ENCODE measurements around the gene PARD3B.

Gene PARD3B

GRCh38 chr2:205280596-205281236 is 735.4 kb downstream of the PARD3B start:
- Histone ChIP-seq H3K4me3 (ENCODE audit: low read length) (no peak overlapping the region), H3K4me1 (ENCODE audit: control insufficient read depth, low read depth, low read length) (peaks cover 26% of the 10 kb centered on the region), H3K9ac (ENCODE audit: low read length) (no peak overlapping the region), H3K9me3 (ENCODE audit: control insufficient read depth, low read depth, low read length) (no peaks in the 10 kb centered on the region), H3K36me3 (ENCODE audit: control insufficient read depth, low read depth, low read length) (no peaks in the 10 kb centered on the region), H3K27ac (ENCODE audit: low read length) (no peak overlapping the region), H3K27me3 (ENCODE audit: control insufficient read depth, insufficient read depth, low read length) (no peaks in the 10 kb centered on the region)

GRCh38 chr2:205283736-205284270 is 738.5 kb downstream of the PARD3B start:
- Histone ChIP-seq H3K9ac (ENCODE audit: low read length) (no peak overlapping the region), H3K27me3 (ENCODE audit: control insufficient read depth, insufficient read depth, low read length) (no peaks in the 10 kb centered on the region), H3K4me3 (ENCODE audit: low read length) (no peak overlapping the region), H3K9me3 (ENCODE audit: control insufficient read depth, low read depth, low read length) (no peaks in the 10 kb centered on the region), H3K4me1 (ENCODE audit: control insufficient read depth, low read depth, low read length) (peaks cover 17% of the 10 kb centered on the region), H3K27ac (ENCODE audit: low read length) (no peak overlapping the region), H3K36me3 (ENCODE audit: control insufficient read depth, low read depth, low read length) (no peaks in the 10 kb centered on the region)

- Histone ChIP-seq H3K27ac (ENCODE audit: low read length) (no peak overlapping the region), H3K4me3 (ENCODE audit: low read length) (no peak overlapping the region)
Measured at GRCh38 chr2:205284334-205284733, 739.1 kb downstream of the PARD3B start.

GRCh38 chr2:205287316-205287715 is 742.0 kb downstream of the PARD3B start:
- Histone ChIP-seq H3K4me1 (ENCODE audit: control insufficient read depth, low read depth, low read length) (peaks cover 21% of the 10 kb centered on the region), H3K4me3 (ENCODE audit: low read length) (no peak overlapping the region), H3K9me3 (ENCODE audit: control insufficient read depth, low read depth, low read length) (no peaks in the 10 kb centered on the region), H3K27me3 (ENCODE audit: control insufficient read depth, insufficient read depth, low read length) (no peaks in the 10 kb centered on the region), H3K9ac (ENCODE audit: low read length) (no peak overlapping the region), H3K36me3 (ENCODE audit: control insufficient read depth, low read depth, low read length) (no peaks in the 10 kb centered on the region), H3K27ac (ENCODE audit: low read length) (no peak overlapping the region)

More at GRCh38 chr2:205284334-205284733, 739.1 kb downstream of the PARD3B start:
- H3K9ac ChIP-seq (ENCODE audit: low read length) = no peak overlapping the region
- no peaks in the 10 kb centered on the region for H3K36me3 ChIP-seq (ENCODE audit: control insufficient read depth, low read depth, low read length)
- no peaks in the 10 kb centered on the region for H3K27me3 ChIP-seq (ENCODE audit: control insufficient read depth, insufficient read depth, low read length)
- H3K4me1 ChIP-seq (ENCODE audit: control insufficient read depth, low read depth, low read length) = peaks cover 17% of the 10 kb centered on the region
- no peaks in the 10 kb centered on the region for H3K9me3 ChIP-seq (ENCODE audit: control insufficient read depth, low read depth, low read length)

- Histone ChIP-seq H3K4me1 (ENCODE audit: control insufficient read depth, low read depth, low read length) (peaks cover 17% of the 10 kb centered on the region), H3K9ac (ENCODE audit: low read length) (no peak overlapping the region), H3K9me3 (ENCODE audit: control insufficient read depth, low read depth, low read length) (no peaks in the 10 kb centered on the region), H3K36me3 (ENCODE audit: control insufficient read depth, low read depth, low read length) (no peaks in the 10 kb centered on the region), H3K27me3 (ENCODE audit: control insufficient read depth, insufficient read depth, low read length) (no peaks in the 10 kb centered on the region), H3K27ac (ENCODE audit: low read length) (no peak overlapping the region), H3K4me3 (ENCODE audit: low read length) (no peak overlapping the region)
Measured at GRCh38 chr2:205288686-205289085, 743.4 kb downstream of the PARD3B start.

- Histone ChIP-seq H3K4me1 (ENCODE audit: control insufficient read depth, low read depth, low read length) (peaks cover 8% of the 10 kb centered on the region), H3K9ac (ENCODE audit: low read length) (no peak overlapping the region), H3K27ac (ENCODE audit: low read length) (no peak overlapping the region), H3K4me3 (ENCODE audit: low read length) (no peak overlapping the region), H3K27me3 (ENCODE audit: control insufficient read depth, insufficient read depth, low read length) (no peaks in the 10 kb centered on the region), H3K36me3 (ENCODE audit: control insufficient read depth, low read depth, low read length) (no peaks in the 10 kb centered on the region), H3K9me3 (ENCODE audit: control insufficient read depth, low read depth, low read length) (no peaks in the 10 kb centered on the region)
Measured at GRCh38 chr2:205290299-205290698, 745.0 kb downstream of the PARD3B start.

- Histone ChIP-seq H3K9me3 (ENCODE audit: control insufficient read depth, low read depth, low read length) (no peaks in the 10 kb centered on the region), H3K9ac (ENCODE audit: low read length) (no peak overlapping the region), H3K27ac (ENCODE audit: low read length) (no peak overlapping the region), H3K4me3 (ENCODE audit: low read length) (no peak overlapping the region), H3K4me1 (ENCODE audit: control insufficient read depth, low read depth, low read length) (peaks cover 17% of the 10 kb centered on the region), H3K36me3 (ENCODE audit: control insufficient read depth, low read depth, low read length) (no peaks in the 10 kb centered on the region), H3K27me3 (ENCODE audit: control insufficient read depth, insufficient read depth, low read length) (no peaks in the 10 kb centered on the region)
Measured at GRCh38 chr2:205292665-205293295, 747.5 kb downstream of the PARD3B start.

GRCh38 chr2:205293559-205293958 is 748.3 kb downstream of the PARD3B start:
- H3K4me1 ChIP-seq (ENCODE audit: control insufficient read depth, low read depth, low read length) = peaks cover 20% of the 10 kb centered on the region
- no peak overlapping the region for H3K4me3 ChIP-seq (ENCODE audit: low read length)
- H3K36me3 ChIP-seq (ENCODE audit: control insufficient read depth, low read depth, low read length) = no peaks in the 10 kb centered on the region
- H3K27me3 ChIP-seq (ENCODE audit: control insufficient read depth, insufficient read depth, low read length) = no peaks in the 10 kb centered on the region
- no peak overlapping the region for H3K27ac ChIP-seq (ENCODE audit: low read length)
- no peaks in the 10 kb centered on the region for H3K9me3 ChIP-seq (ENCODE audit: control insufficient read depth, low read depth, low read length)
- no peak overlapping the region for H3K9ac ChIP-seq (ENCODE audit: low read length)

- Histone ChIP-seq H3K9ac (ENCODE audit: low read length) (no peak overlapping the region), H3K36me3 (ENCODE audit: control insufficient read depth, low read depth, low read length) (no peaks in the 10 kb centered on the region), H3K4me1 (ENCODE audit: control insufficient read depth, low read depth, low read length) (peaks cover 17% of the 10 kb centered on the region), H3K9me3 (ENCODE audit: control insufficient read depth, low read depth, low read length) (no peaks in the 10 kb centered on the region), H3K27ac (ENCODE audit: low read length) (no peak overlapping the region), H3K27me3 (ENCODE audit: control insufficient read depth, insufficient read depth, low read length) (no peaks in the 10 kb centered on the region), H3K4me3 (ENCODE audit: low read length) (no peak overlapping the region)
Measured at GRCh38 chr2:205296959-205297358, 751.7 kb downstream of the PARD3B start.

GRCh38 chr2:205297368-205297767 is 752.1 kb downstream of the PARD3B start:
- Histone ChIP-seq H3K9ac (ENCODE audit: low read length) (no peak overlapping the region), H3K27me3 (ENCODE audit: control insufficient read depth, insufficient read depth, low read length) (no peaks in the 10 kb centered on the region), H3K27ac (ENCODE audit: low read length) (peak overlapping the region; percentile 22), H3K4me3 (ENCODE audit: low read length) (no peak overlapping the region), H3K9me3 (ENCODE audit: control insufficient read depth, low read depth, low read length) (no peaks in the 10 kb centered on the region), H3K4me1 (ENCODE audit: control insufficient read depth, low read depth, low read length) (peaks cover 17% of the 10 kb centered on the region), H3K36me3 (ENCODE audit: control insufficient read depth, low read depth, low read length) (no peaks in the 10 kb centered on the region)

GRCh38 chr2:205297846-205298245 is 752.6 kb downstream of the PARD3B start:
- H3K27me3 ChIP-seq (ENCODE audit: control insufficient read depth, insufficient read depth, low read length) = no peaks in the 10 kb centered on the region
- no peak overlapping the region for H3K9ac ChIP-seq (ENCODE audit: low read length)
- H3K4me3 ChIP-seq (ENCODE audit: low read length) = no peak overlapping the region
- H3K4me1 ChIP-seq (ENCODE audit: control insufficient read depth, low read depth, low read length) = peaks cover 17% of the 10 kb centered on the region
- no peaks in the 10 kb centered on the region for H3K36me3 ChIP-seq (ENCODE audit: control insufficient read depth, low read depth, low read length)
- peak overlapping the region; percentile 22 for H3K27ac ChIP-seq (ENCODE audit: low read length)
- no peaks in the 10 kb centered on the region for H3K9me3 ChIP-seq (ENCODE audit: control insufficient read depth, low read depth, low read length)

GRCh38 chr2:205311201-205311600 is 765.9 kb downstream of the PARD3B start:
- H3K9ac ChIP-seq (ENCODE audit: low read length) = no peak overlapping the region
- H3K27me3 ChIP-seq (ENCODE audit: control insufficient read depth, insufficient read depth, low read length) = no peaks in the 10 kb centered on the region
- no peaks in the 10 kb centered on the region for H3K4me1 ChIP-seq (ENCODE audit: control insufficient read depth, low read depth, low read length)
- no peak overlapping the region for H3K4me3 ChIP-seq (ENCODE audit: low read length)
- H3K9me3 ChIP-seq (ENCODE audit: control insufficient read depth, low read depth, low read length) = no peaks in the 10 kb centered on the region
- no peak overlapping the region for H3K27ac ChIP-seq (ENCODE audit: low read length)
- no peaks in the 10 kb centered on the region for H3K36me3 ChIP-seq (ENCODE audit: control insufficient read depth, low read depth, low read length)

Measured in iPS-18a (cell line).